Measurements from ENCODE around the gene TNNI2.

- TF ChIP-seq JUN (IDR thresholded peaks at IDR 0.05; ENCODE audit: borderline replicate concordance, insufficient read depth, insufficient read length, low read depth) (no peak), POLR2AphosphoS5 (IDR thresholded peaks at IDR 0.05; ENCODE audit: insufficient read depth, low read depth, low read length) (no peak), CTCF (IDR thresholded peaks at IDR 0.05; ENCODE audit: extremely low read depth in 1 of 2, insufficient read depth in 1 of 2, low read depth in 1 of 2, low read length in 2 of 2) (no peak), POLR2A (IDR thresholded peaks at IDR 0.05; ENCODE audit: low read depth, low read length) (no peak)
Measured at GRCh38 chr11:1870326-1870696, 31.5 kb downstream of the TNNI2 start.
